ENCODE data around the gene METTL15.
"Not testable (repeated sequence)": the region's sequence is repeated elsewhere in the genome, so short reads cannot be mapped to it uniquely, and the experiment has no call there.

The METTL15 gene

DNA sequence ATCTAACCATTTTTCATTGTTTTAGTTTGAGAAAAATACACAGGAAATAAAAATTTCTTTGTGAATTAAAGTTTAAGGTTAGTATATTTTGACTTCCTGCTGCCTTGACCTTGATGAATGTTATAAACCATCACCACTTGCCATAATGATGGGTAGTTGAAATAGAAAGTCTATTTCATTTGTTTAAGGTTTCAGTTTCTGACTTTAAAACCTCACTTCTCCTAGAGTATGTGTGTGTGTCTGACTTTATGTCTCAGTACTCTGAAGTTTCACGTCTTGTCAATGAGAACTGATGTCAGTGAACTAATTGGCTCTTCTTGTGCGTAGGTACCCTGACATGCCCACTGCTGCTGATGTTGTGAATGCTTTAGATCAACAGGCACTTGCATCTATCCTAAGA, 188.2 kb downstream of the METTL15 start:
- no peak for DNase-seq (ENCODE audit: low read depth)

DNA sequence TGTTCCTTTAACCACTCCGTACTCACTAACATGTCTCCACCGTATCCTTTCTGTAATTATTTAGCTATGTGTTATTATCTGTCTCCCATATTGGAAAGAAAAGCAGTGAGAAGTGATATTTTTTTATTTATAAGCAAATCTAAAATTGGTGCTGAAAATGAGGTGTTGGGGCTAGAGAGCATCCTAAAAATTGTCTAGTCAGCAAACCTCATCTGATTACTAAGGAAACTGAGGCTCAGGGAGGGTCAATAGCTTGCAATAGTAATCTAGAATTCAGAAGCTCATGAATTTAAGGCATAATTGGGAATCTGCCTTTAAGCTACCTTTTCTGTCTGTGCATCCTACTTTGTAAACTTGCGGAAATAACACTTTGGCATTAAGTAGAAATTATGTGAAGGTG, 190.0 kb downstream of the METTL15 start:
- no peak for DNase-seq (ENCODE audit: low read depth)

GRCh38 chr11:28303477-28304191, 195.4 kb downstream of the METTL15 start:
- no peak for DNase-seq (ENCODE audit: low read depth)

- DNase-seq (ENCODE audit: low read depth): no peak
These were observed 207.3 kb downstream of the METTL15 start for GRCh38 chr11:28315440-28315839.

DNA sequence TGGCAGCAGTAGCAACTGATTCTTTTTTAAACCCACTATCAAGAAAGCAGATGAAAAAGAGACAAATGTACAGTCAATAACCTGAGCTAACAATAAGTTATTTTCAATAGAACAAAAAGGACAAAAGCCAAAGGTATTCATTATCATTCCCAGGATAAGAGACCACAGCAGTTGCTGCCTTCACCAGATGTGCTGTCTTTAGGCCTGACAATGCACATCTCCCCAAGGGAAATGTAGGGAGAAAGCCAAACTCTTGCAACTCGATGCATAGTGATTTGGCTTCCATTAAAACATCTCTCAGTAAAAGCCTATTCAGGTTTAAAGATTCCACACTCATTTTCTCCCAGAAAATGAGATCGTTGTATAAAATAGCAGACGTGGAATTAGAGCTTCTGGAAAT, 210.7 kb downstream of the METTL15 start:
- no peak for DNase-seq (ENCODE audit: low read depth)

GRCh38 chr11:28323621-28324020, 215.4 kb downstream of the METTL15 start:
- no peak for DNase-seq (ENCODE audit: low read depth)

GRCh38 chr11:28332393-28332792, 224.2 kb downstream of the METTL15 start:
- not testable (repeated sequence) for DNase-seq (ENCODE audit: low read depth)

DNA sequence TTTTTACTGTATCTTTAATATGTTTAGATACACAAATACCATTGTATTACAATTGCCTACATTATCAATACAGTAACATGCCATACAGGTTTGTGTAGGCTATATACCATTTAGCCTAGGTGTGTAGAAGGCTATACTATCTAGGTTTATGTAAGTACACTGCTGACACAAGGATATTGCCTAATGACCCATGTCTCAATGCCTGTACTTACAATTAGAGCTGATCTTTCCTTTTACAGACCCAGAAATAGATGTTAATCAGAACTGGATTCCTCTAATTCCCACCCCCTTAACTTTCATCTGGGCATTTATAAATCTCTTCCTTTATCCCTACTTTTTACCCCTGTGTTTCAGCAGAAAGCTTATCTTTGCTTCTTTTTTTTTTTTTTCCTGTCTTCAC, 229.5 kb downstream of the METTL15 start:
- DNase-seq (ENCODE audit: low read depth): no peak

DNA sequence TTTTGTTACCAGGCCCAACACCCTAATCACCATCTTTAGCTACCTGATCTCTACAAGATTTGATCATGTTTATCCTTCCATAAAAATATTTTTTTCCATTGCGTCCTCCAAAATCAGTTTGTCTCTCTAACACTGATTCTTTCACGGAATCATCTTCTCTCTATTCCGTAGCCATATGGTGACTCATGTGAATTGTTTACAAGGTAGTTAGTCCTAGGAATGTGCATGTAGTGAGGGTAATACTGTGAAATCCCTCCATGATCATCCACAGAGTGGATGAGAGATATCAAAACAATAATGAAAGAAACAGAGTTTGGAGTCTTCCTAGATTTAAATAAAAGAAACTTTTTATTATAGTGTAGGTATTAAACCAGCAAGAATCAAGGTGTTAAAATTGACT, 230.2 kb downstream of the METTL15 start:
- no peak for DNase-seq (ENCODE audit: low read depth)

- DNase-seq (ENCODE audit: low read depth): no peak
These were observed 231.3 kb downstream of the METTL15 start for GRCh38 chr11:28339488-28339887.

DNA sequence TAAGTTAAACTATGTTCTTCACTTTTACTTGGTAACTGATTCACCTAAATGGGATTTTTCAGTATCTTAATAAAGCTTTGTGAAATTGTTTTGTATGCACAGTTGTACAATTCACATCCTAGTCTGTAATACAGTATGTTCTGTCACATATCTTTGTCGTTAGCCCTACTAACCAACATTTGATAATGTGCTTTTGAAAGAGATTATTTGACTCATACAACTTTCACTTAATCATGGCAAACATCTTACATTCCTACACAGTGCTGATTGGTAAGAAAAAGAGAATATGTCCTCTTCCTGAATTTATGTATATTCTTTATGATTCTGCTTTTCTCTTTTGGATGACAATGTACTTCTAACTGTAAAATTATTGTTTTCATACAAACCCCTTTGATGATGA, 234.5 kb downstream of the METTL15 start:
- DNase-seq (ENCODE audit: low read depth): no peak

- DNase-seq (ENCODE audit: low read depth): no peak
These were observed 235.4 kb downstream of the METTL15 start for GRCh38 chr11:28343304-28344233.

DNA sequence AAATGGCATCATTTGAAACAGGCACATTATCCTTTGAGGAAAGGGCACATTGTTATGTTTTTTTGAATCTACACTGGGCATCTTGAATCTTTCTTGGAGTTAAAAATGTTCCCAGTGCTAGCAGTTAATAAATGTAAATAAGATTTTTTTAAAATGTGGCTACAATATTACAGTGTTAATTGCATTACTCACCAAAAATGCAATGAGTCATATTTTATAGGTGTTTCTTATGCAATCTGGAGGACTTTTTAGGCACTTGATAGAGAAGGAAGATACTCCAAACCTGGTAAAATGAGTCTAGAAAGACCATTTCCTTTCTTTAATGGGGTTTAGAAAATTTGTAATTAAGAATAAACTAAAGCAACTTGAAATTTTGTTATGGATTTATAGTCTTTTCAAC, 238.0 kb downstream of the METTL15 start:
- DNase-seq (ENCODE audit: low read depth): no peak

DNA sequence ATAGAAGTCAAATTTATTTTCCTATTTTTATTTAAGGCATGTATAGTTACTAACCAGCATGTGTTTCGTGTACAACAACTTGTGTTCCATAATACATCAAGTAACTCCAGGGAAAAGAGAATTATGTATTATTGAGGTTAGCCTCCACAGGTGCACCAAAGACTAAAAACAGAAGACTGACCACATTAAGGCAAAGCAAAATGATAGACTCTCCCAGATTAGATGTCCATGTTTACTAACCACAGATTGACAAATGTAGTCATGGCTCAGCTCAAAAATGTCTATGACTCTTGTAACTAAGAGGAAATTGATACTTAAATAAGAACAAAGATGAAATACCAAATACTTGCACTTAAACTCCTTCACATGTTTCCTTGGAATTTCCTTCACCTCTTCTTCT, 238.5 kb downstream of the METTL15 start:
- no peak for DNase-seq (ENCODE audit: low read depth)

DNA sequence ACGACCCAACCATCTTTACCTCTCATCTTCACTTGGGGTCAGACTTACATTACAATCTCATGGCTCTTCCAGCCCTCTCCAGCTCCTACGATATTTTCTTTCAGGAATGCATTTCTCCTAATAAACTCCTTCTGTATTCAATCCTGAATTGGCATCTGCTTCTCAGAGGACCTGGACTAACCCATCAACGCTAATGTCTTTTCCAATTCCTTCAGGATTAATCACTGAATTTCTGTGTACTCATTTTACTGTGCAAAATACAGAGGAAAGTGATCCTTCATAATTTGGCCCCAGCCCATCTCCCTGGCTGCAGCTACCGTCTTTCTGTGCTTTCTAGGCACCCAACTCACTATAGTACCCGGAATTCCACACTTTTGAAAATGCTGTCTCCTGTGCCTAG, 239.2 kb downstream of the METTL15 start:
- DNase-seq (ENCODE audit: low read depth): no peak

GRCh38 chr11:28350216-28350615, 242.0 kb downstream of the METTL15 start:
- DNase-seq (ENCODE audit: low read depth): no peak

GRCh38 chr11:28353991-28354390, 245.8 kb downstream of the METTL15 start:
- no peak for DNase-seq (ENCODE audit: low read depth)

- DNase-seq (ENCODE audit: low read depth): no peak
These were observed 258.6 kb downstream of the METTL15 start for GRCh38 chr11:28366549-28367346.

GRCh38 chr11:28378095-28378494, 269.9 kb downstream of the METTL15 start:
- DNase-seq (ENCODE audit: low read depth): not testable (repeated sequence)
